Right atrium auricular region (tissue), 2 donors: Measurements from ENCODE around the gene BRAF. TPM values are rescaled to one million over a fixed set of nuclear protein-coding genes. Genes with fewer than 3 reads are reported as not detected.

ENCODE experiments used
- DNase-seq: peaks from one replicate; pipeline ENCODE4 v3.0.0-alpha.2; 2019; ENCODE audit warnings: low spot score
- H3K27ac ChIP-seq, 2 donors: fragments of 200-600 bp; sonication (generic); 1 replicate in 1 of 2; 2 replicates in 1 of 2; pipeline ENCODE4 v1.5.1; 2016 to 2019
- H3K27me3 ChIP-seq, 2 donors: fragments of 200-600 bp; sonication (generic); one replicate each; pipeline versions ENCODE4 v1.5.1 to v1.6.0; 2017 to 2019
- H3K36me3 ChIP-seq: fragments of 200-600 bp; sonication (generic); one replicate; pipeline ENCODE4 v1.5.1; 2016
- H3K4me1 ChIP-seq, 2 donors: fragments of 200-600 bp; sonication (generic); one replicate each; pipeline versions ENCODE4 v1.5.1 to v1.6.0; 2017 to 2019
- H3K4me3 ChIP-seq, 2 donors: fragments of 200-600 bp; sonication (generic); 1 replicate in 1 of 2; 2 replicates in 1 of 2; pipeline ENCODE4 v1.5.1; 2017 to 2019; ENCODE audit warnings: mild to moderate bottlenecking in 1 of 2, moderate library complexity in 1 of 2
- H3K9me3 ChIP-seq, 2 donors: fragments of 200-600 bp; sonication (generic); one replicate each; pipeline ENCODE4 v1.5.1; 2019
- CTCF ChIP-seq, 2 donors: fragments of 200-600 bp; sonication (generic); IDR thresholded peaks; one replicate each; pipeline ENCODE4 v1.5.1; 2019; ENCODE audit warnings: antibody characterized with exemption in 2 of 2
- total RNA-seq, 2 donors: library from RNA; depleted of rRNA; stranded (reverse); fragments of >200 nt; gene quantifications; one replicate each; pipeline ENCODE4 v1.1.0, GENCODE V29; 2016

BRAF gene
- total RNA-seq, 2 donors from 2014 or later, result 23.5 to 29.2 TPM

GRCh38 chr7:140881507-140882228, 43.1 kb downstream of the BRAF start:
- Histone ChIP-seq H3K27me3 (no peaks in the 10 kb centered on the region), H3K4me1 (peaks cover 0 to 3% of the 10 kb centered on the region in 2 donors), H3K36me3 (no peaks in the 10 kb centered on the region), H3K4me3 (no peak overlapping the region), H3K9me3 (no peaks in the 10 kb centered on the region), H3K27ac (no peak overlapping the region)
- no peak for DNase-seq
- no peak for TF ChIP-seq CTCF (IDR thresholded peaks at IDR 0.05)

GRCh38 chr7:140877249-140877524, 47.5 kb downstream of the BRAF start:
- Histone ChIP-seq H3K27me3 (no peaks in the 10 kb centered on the region), H3K4me3 (no peak overlapping the region), H3K9me3 (no peaks in the 10 kb centered on the region), H3K4me1 (no peaks in the 10 kb centered on the region), H3K36me3 (no peaks in the 10 kb centered on the region), H3K27ac (no peak overlapping the region)
- no peak for TF ChIP-seq CTCF (IDR thresholded peaks at IDR 0.05)
- DNase-seq, result no peak

GRCh38 chr7:140876519-140877248, 48.0 kb downstream of the BRAF start:
- no peak for TF ChIP-seq CTCF (IDR thresholded peaks at IDR 0.05)
- H3K27me3 ChIP-seq, result no peaks in the 10 kb centered on the region
- H3K4me1 ChIP-seq, result no peaks in the 10 kb centered on the region
- no peaks in the 10 kb centered on the region for H3K36me3 ChIP-seq
- H3K9me3 ChIP-seq, result no peaks in the 10 kb centered on the region
- no peak overlapping the region for H3K27ac ChIP-seq
- no peak for DNase-seq
- H3K4me3 ChIP-seq, result no peak overlapping the region

- TF ChIP-seq CTCF (IDR thresholded peaks at IDR 0.05), result no peak
- no peaks in the 10 kb centered on the region for H3K36me3 ChIP-seq
- H3K27me3 ChIP-seq, result no peaks in the 10 kb centered on the region
- H3K27ac ChIP-seq, result no peak overlapping the region
- no peaks in the 10 kb centered on the region for H3K4me1 ChIP-seq
- DNase-seq, result no peak
- H3K4me3 ChIP-seq, result no peak overlapping the region
- H3K9me3 ChIP-seq, result no peaks in the 10 kb centered on the region
Measured at GRCh38 chr7:140873434-140873833, 51.3 kb downstream of the BRAF start.

GRCh38 chr7:140870003-140870402, 54.7 kb downstream of the BRAF start:
- Histone ChIP-seq H3K4me3 (no peak overlapping the region), H3K27me3 (no peaks in the 10 kb centered on the region), H3K27ac (no peak overlapping the region), H3K4me1 (no peaks in the 10 kb centered on the region), H3K9me3 (no peaks in the 10 kb centered on the region), H3K36me3 (no peaks in the 10 kb centered on the region)
- no peak for TF ChIP-seq CTCF (IDR thresholded peaks at IDR 0.05)
- DNase-seq, result no peak
